GM18861 (cell line): Measurements from ENCODE around the gene RABL6.

Experiments
- ATAC-seq: cut with Tn5 transposase; IDR thresholded peaks from one replicate; pipeline ENCODE4 v1.9.1; 2021; ENCODE audit not compliant: unreplicated experiment

RABL6 gene

GRCh38 chr9:136814725-136815421, 7.1 kb downstream of the RABL6 start:
- ATAC-seq: no peak

GRCh38 chr9:136815422-136815782, 7.7 kb downstream of the RABL6 start:
- ATAC-seq: no peak

GRCh38 chr9:136820971-136821825, 13.4 kb downstream of the RABL6 start:
- no peak for ATAC-seq

GRCh38 chr9:136821826-136822544, 14.2 kb downstream of the RABL6 start:
- ATAC-seq: no peak

- no peak for ATAC-seq
These were observed 15.6 kb downstream of the RABL6 start for GRCh38 chr9:136823136-136824046.

- ATAC-seq: no peak
These were observed 16.9 kb downstream of the RABL6 start for GRCh38 chr9:136824496-136825225.

- ATAC-seq: no peak
These were observed 17.8 kb downstream of the RABL6 start for GRCh38 chr9:136825295-136826187.

GRCh38 chr9:136826188-136826541, 18.4 kb downstream of the RABL6 start:
- ATAC-seq: no peak

GRCh38 chr9:136826703-136827582, 19.2 kb downstream of the RABL6 start:
- ATAC-seq: no peak

- ATAC-seq: no peak
These were observed 20.2 kb downstream of the RABL6 start for GRCh38 chr9:136827794-136828473.

GRCh38 chr9:136828474-136829140, 20.9 kb downstream of the RABL6 start:
- ATAC-seq: no peak

- ATAC-seq: no peak
These were observed 21.7 kb downstream of the RABL6 start for GRCh38 chr9:136829412-136829811.

- no peak for ATAC-seq
These were observed 22.5 kb downstream of the RABL6 start for GRCh38 chr9:136829981-136830885.

GRCh38 chr9:136831002-136831719, 23.4 kb downstream of the RABL6 start:
- no peak for ATAC-seq

- no peak for ATAC-seq
These were observed 24.0 kb downstream of the RABL6 start for GRCh38 chr9:136831720-136832104.
